H9 (cell line): Measurements from ENCODE around the gene COL4A2. TPM values are rescaled to one million over a fixed set of nuclear protein-coding genes. Genes with fewer than 3 reads are reported as not detected.

Experiments
- DNase-seq: peaks from one replicate; pipeline ENCODE4 v3.0.0-alpha.2; 2017
- H2AFZ ChIP-seq: one replicate; pipeline ENCODE4 v1.6.1; 2013; ENCODE audit warnings: mild to moderate bottlenecking, low read length, control low read depth, moderate library complexity
- H2AK5ac ChIP-seq: 2 replicates; pipeline ENCODE4 v1.6.1; 2013; ENCODE audit warnings: low read length, control low read depth, mixed read lengths; ENCODE audit not compliant: insufficient read length
- H2BK120ac ChIP-seq: one replicate; pipeline ENCODE4 v1.6.1; 2013; ENCODE audit warnings: low read depth, mild to moderate bottlenecking, low read length, control low read depth, inconsistent platforms; ENCODE audit not compliant: poor library complexity, severe bottlenecking
- H2BK12ac ChIP-seq: 2 replicates; pipeline ENCODE4 v1.6.1; 2013; ENCODE audit warnings: low read length, control low read depth, mixed read lengths, low read depth; ENCODE audit not compliant: insufficient read length
- H2BK15ac ChIP-seq: 2 replicates; pipeline ENCODE4 v1.6.1; 2013; ENCODE audit warnings: low read depth, low read length, control low read depth
- H2BK20ac ChIP-seq: one replicate; pipeline ENCODE4 v1.6.1; 2013; ENCODE audit warnings: low read depth, mild to moderate bottlenecking, low read length, control low read depth, inconsistent platforms; ENCODE audit not compliant: poor library complexity, severe bottlenecking
- H2BK5ac ChIP-seq: 2 replicates; pipeline ENCODE4 v1.6.1; 2013; ENCODE audit warnings: low read length, control low read depth, mixed read lengths; ENCODE audit not compliant: insufficient read length
- H3K14ac ChIP-seq: 2 replicates; pipeline ENCODE4 v1.6.1; 2013; ENCODE audit warnings: low read length, control low read depth; ENCODE audit not compliant: insufficient read depth
- H3K18ac ChIP-seq: 2 replicates; pipeline ENCODE4 v1.6.1; 2013; ENCODE audit warnings: low read depth, mild to moderate bottlenecking, mixed read lengths, low read length, control low read depth; ENCODE audit not compliant: insufficient read length
- H3K23ac ChIP-seq: 2 replicates; pipeline ENCODE4 v1.6.1; 2013; ENCODE audit warnings: low read length, control low read depth, mixed read lengths, low read depth; ENCODE audit not compliant: insufficient read length
- H3K23me2 ChIP-seq: 2 replicates; pipeline ENCODE4 v1.6.1; 2013; ENCODE audit warnings: low read depth, mild to moderate bottlenecking, mixed read lengths, low read length, control low read depth; ENCODE audit not compliant: insufficient read length, poor library complexity, severe bottlenecking
- H3K27ac ChIP-seq: 2 replicates; pipeline ENCODE4 v1.5.1; 2013; ENCODE audit warnings: low read length, control low read depth, mixed read lengths, low read depth; ENCODE audit not compliant: insufficient read length
- H3K27me3 ChIP-seq: 2 replicates; pipeline ENCODE4 v1.6.1; 2013; ENCODE audit warnings: low read length, control low read depth, inconsistent platforms; ENCODE audit not compliant: insufficient read depth
- H3K4ac ChIP-seq: 2 replicates; pipeline ENCODE4 v1.6.1; 2013; ENCODE audit warnings: low read depth, mild to moderate bottlenecking, control low read depth, inconsistent platforms, low read length, moderate library complexity
- H3K4me1 ChIP-seq: 2 replicates; pipeline ENCODE4 v1.6.1; 2013; ENCODE audit warnings: low read length, control low read depth, inconsistent platforms; ENCODE audit not compliant: insufficient read depth
- H3K4me2 ChIP-seq: 2 replicates; pipeline ENCODE4 v1.6.1; 2013; ENCODE audit warnings: low read length, control low read depth, mixed read lengths; ENCODE audit not compliant: insufficient read length, insufficient read depth
- H3K56ac ChIP-seq: 2 replicates; pipeline ENCODE4 v1.6.1; 2013; ENCODE audit warnings: low read depth, mild to moderate bottlenecking, mixed read lengths, low read length, control low read depth; ENCODE audit not compliant: insufficient read length
- H3K79me1 ChIP-seq: 2 replicates; pipeline ENCODE4 v1.6.1; 2013; ENCODE audit warnings: low read depth, mild to moderate bottlenecking, moderate library complexity, low read length, control low read depth, inconsistent platforms; ENCODE audit not compliant: insufficient read depth, poor library complexity, severe bottlenecking
- H3K79me2 ChIP-seq: 2 replicates; pipeline ENCODE4 v1.6.1; 2013; ENCODE audit warnings: low read length, control low read depth, inconsistent platforms; ENCODE audit not compliant: insufficient read depth
- H3K9ac ChIP-seq: 2 replicates; pipeline ENCODE4 v1.6.1; 2013; ENCODE audit warnings: low read length, control low read depth, mixed read lengths; ENCODE audit not compliant: insufficient read length; ENCODE audit errors: extremely low read depth
- H3K9me3 ChIP-seq: one replicate; pipeline ENCODE4 v1.6.1; 2013; ENCODE audit warnings: low read depth, low read length, inconsistent platforms; ENCODE audit not compliant: control insufficient read depth
- H3T11ph ChIP-seq: one replicate; pipeline ENCODE4 v1.6.1; 2013; ENCODE audit warnings: mild to moderate bottlenecking, low read length, control low read depth, inconsistent platforms
- H4K20me1 ChIP-seq: one replicate; pipeline ENCODE4 v1.6.1; 2013; ENCODE audit not compliant: control insufficient read depth, insufficient read length, insufficient read depth
- H4K5ac ChIP-seq: 2 replicates; pipeline ENCODE4 v1.6.1; 2013; ENCODE audit warnings: low read depth, mild to moderate bottlenecking, mixed read lengths, low read length, control low read depth; ENCODE audit not compliant: insufficient read length
- H4K8ac ChIP-seq: replicated peaks from 2 replicates; pipeline ENCODE4 v1.6.1; 2013; ENCODE audit warnings: low read length, control low read depth, mixed read lengths, low read depth; ENCODE audit not compliant: insufficient read length
- H4K91ac ChIP-seq: 2 replicates; pipeline ENCODE4 v1.6.1; 2013; ENCODE audit warnings: low read depth, mild to moderate bottlenecking, moderate library complexity, mixed read lengths, low read length, control low read depth; ENCODE audit not compliant: insufficient read length
- H3K27ac Mint-ChIP-seq, 3 experiments: 2 replicates in 2 of 3; 3 replicates in 1 of 3; pipeline ENCODE4 v1.8.0; 2020 to 2021; ENCODE audit warnings: mixed read lengths in 3 of 3, mild to moderate bottlenecking in 1 of 3, moderate library complexity in 1 of 3
- H3K27me3 Mint-ChIP-seq: 2 replicates; pipeline ENCODE4 v1.8.0; 2021; ENCODE audit warnings: low read depth, mild to moderate bottlenecking, moderate library complexity, mixed read lengths
- H3K36me3 Mint-ChIP-seq, 3 experiments: 2 replicates in 2 of 3; 3 replicates in 1 of 3; pipeline ENCODE4 v1.8.0; 2020 to 2021; ENCODE audit warnings: low read depth in 3 of 3, mixed read lengths in 3 of 3; ENCODE audit not compliant: insufficient read depth in 1 of 3
- H3K4me1 Mint-ChIP-seq, 2 experiments: 2 replicates each; pipeline ENCODE4 v1.8.0; 2020; ENCODE audit warnings: mixed read lengths in 2 of 2
- H3K4me3 Mint-ChIP-seq, 2 experiments: 2 replicates in 1 of 2; 3 replicates in 1 of 2; pipeline ENCODE4 v1.8.0; 2020 to 2021; ENCODE audit warnings: mild to moderate bottlenecking in 2 of 2, mixed read lengths in 2 of 2, moderate library complexity in 1 of 2
- H3K9me3 Mint-ChIP-seq, 2 experiments: 2 replicates in 1 of 2; 3 replicates in 1 of 2; pipeline ENCODE4 v1.8.0; 2020; ENCODE audit warnings: mild to moderate bottlenecking in 2 of 2, mixed read lengths in 2 of 2, moderate library complexity in 1 of 2
- WGBS: extraction: QIAGEN DNeasy Blood & Tissue Kit; methylation state at CpG from one replicate; pipeline ENCODE4 v1.1.7; 2013; ENCODE audit warnings: missing lambda C conversion rate, low lambda C conversion rate, mixed read lengths; ENCODE audit not compliant: insufficient read length; ENCODE audit errors: extremely low coverage; 5-methylcytosine and 5-hydroxymethylcytosine counted together
- total RNA-seq: library from RNA; stranded (reverse); gene quantifications from 2 replicates; pipeline ENCODE4 v1.2.1, GENCODE V29; 2021
- TF ChIP-seq, protein P1 (sequence below): fragments of 200-600 bp; sonication (generic); conservative IDR thresholded peaks from 3 replicates; pipeline ENCODE4 v1.8.0; 2021; ENCODE audit warnings: antibody characterized with exemption, mild to moderate bottlenecking

COL4A2 gene
- total RNA-seq, 1 experiment from 2014 or later: 76.5 TPM

DNA sequence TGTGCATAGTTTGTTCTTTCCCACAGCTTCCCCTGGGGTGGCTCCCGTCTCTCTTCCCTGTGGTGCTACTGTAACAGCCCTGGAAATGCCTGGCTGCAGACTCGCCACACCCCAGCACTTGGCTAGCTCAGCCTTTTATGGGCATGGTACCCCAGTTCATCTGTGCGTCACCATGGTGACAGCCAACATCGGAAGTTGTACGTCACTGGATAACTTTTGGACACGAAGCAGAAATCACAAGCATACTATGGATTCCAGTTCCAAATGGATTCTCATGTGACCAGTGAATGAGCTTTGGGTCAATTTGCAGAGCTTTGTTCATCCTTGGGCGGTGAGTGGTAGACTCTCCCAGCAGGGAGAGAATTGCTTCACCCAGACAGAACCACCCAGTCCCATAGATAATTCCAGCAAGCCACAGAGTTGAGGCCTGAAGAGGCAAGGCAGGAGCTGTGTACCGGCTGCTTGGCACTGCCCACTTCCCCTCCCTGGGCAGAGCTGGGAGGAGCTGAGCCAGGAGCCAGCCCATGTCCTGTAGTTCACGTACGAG, 54.4 kb downstream of the COL4A2 start:
- no peak overlapping the region for H3K4me3 Mint-ChIP-seq
- H3K9me3 Mint-ChIP-seq: no peaks in the 10 kb centered on the region

More for the DNA sequence above, 54.4 kb downstream of the COL4A2 start:
- Histone ChIP-seq H3T11ph (no peak overlapping the region), H2AFZ (no peak overlapping the region), H4K20me1 (no peaks in the 10 kb centered on the region), H3K18ac (no peak overlapping the region), H3K27ac (no peak overlapping the region), H2AK5ac (no peak overlapping the region), H2BK120ac (no peak overlapping the region), H2BK12ac (no peak overlapping the region), H3K9ac (no peak overlapping the region), H3K4ac (no peak overlapping the region), H2BK15ac (no peak overlapping the region), H3K23ac (no peak overlapping the region), H4K8ac (no peak overlapping the region), H3K79me1 (no peaks in the 10 kb centered on the region), H3K56ac (no peak overlapping the region), H3K4me2 (no peak overlapping the region), H3K23me2 (no peaks in the 10 kb centered on the region), H3K27me3 (no peaks in the 10 kb centered on the region), H2BK5ac (no peak overlapping the region), H4K91ac (no peak overlapping the region), H2BK20ac (no peak overlapping the region), H3K9me3 (no peaks in the 10 kb centered on the region), H3K4me1 (no peaks in the 10 kb centered on the region), H3K79me2 (no peaks in the 10 kb centered on the region), H3K14ac (no peak overlapping the region), H4K5ac (no peak overlapping the region)
- DNase-seq: no peak
- TF ChIP-seq, protein P1, sequence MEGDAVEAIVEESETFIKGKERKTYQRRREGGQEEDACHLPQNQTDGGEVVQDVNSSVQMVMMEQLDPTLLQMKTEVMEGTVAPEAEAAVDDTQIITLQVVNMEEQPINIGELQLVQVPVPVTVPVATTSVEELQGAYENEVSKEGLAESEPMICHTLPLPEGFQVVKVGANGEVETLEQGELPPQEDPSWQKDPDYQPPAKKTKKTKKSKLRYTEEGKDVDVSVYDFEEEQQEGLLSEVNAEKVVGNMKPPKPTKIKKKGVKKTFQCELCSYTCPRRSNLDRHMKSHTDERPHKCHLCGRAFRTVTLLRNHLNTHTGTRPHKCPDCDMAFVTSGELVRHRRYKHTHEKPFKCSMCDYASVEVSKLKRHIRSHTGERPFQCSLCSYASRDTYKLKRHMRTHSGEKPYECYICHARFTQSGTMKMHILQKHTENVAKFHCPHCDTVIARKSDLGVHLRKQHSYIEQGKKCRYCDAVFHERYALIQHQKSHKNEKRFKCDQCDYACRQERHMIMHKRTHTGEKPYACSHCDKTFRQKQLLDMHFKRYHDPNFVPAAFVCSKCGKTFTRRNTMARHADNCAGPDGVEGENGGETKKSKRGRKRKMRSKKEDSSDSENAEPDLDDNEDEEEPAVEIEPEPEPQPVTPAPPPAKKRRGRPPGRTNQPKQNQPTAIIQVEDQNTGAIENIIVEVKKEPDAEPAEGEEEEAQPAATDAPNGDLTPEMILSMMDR: no peak
- Mint-ChIP-seq H3K4me1 (peaks cover 0 to 1% of the 10 kb centered on the region in 2 experiments; a peak in 1 of 4 replicates), H3K27me3 (no peaks in the 10 kb centered on the region), H3K36me3 (peaks cover 2 to 12% (median 9%) of the 10 kb centered on the region in 3 experiments; a peak in 5 of 7 replicates), H3K27ac (peak overlapping the region in 1 of 3 experiments; percentile 65; a peak in 1 of 7 replicates)
- no CpG with 5 or more reads among the region's 10 CpGs for WGBS
